Measurements from ENCODE around the gene ZWILCH.

The ZWILCH gene

GRCh38 chr15:66563566-66564110 lies 58.5 kb downstream of the ZWILCH start:
- peaks cover 5% of the 10 kb centered on the region for H3K4me1 Mint-ChIP-seq
- no peaks in the 10 kb centered on the region for H3K27me3 Mint-ChIP-seq
- no peaks in the 10 kb centered on the region for H3K9me3 Mint-ChIP-seq
- no peak overlapping the region for H3K4me3 Mint-ChIP-seq
- no peaks in the 10 kb centered on the region for H3K36me3 Mint-ChIP-seq
- H3K27ac Mint-ChIP-seq: no peak overlapping the region

- Mint-ChIP-seq H3K4me1 (peaks cover 5% of the 10 kb centered on the region), H3K36me3 (no peaks in the 10 kb centered on the region), H3K4me3 (no peak overlapping the region), H3K27me3 (no peaks in the 10 kb centered on the region), H3K9me3 (no peaks in the 10 kb centered on the region), H3K27ac (no peak overlapping the region)
Observed at GRCh38 chr15:66564136-66565041, 59.3 kb downstream of the ZWILCH start.

GRCh38 chr15:66565141-66565641 lies 60.1 kb downstream of the ZWILCH start:
- Mint-ChIP-seq H3K4me3 (no peak overlapping the region), H3K36me3 (no peaks in the 10 kb centered on the region), H3K9me3 (no peaks in the 10 kb centered on the region), H3K27ac (no peak overlapping the region), H3K27me3 (no peaks in the 10 kb centered on the region), H3K4me1 (peaks cover 5% of the 10 kb centered on the region)

- Mint-ChIP-seq H3K4me1 (peaks cover 5% of the 10 kb centered on the region), H3K4me3 (no peak within 1 kb of the TSS), H3K9me3 (no peaks in the 10 kb centered on the region), H3K36me3 (no peaks in the 10 kb centered on the region), H3K27ac (no peak within 1 kb of the TSS), H3K27me3 (no peaks in the 10 kb centered on the region)
Observed at GRCh38 chr15:66565741-66566144, 60.6 kb downstream of the ZWILCH start, which contains the start of gene LCTL. Gene LCTL (minus strand): TSS chr15:66565998. CDS start chr15:66565365, 633 bp downstream.

- H3K4me1 Mint-ChIP-seq: peaks cover 5% of the 10 kb centered on the region
- no peak overlapping the region for H3K27ac Mint-ChIP-seq
Observed at GRCh38 chr15:66566963-66567531, 61.9 kb downstream of the ZWILCH start.

GRCh38 chr15:66567897-66568296 lies 62.8 kb downstream of the ZWILCH start:
- no peak overlapping the region for H3K27ac Mint-ChIP-seq
- H3K4me1 Mint-ChIP-seq: peaks cover 5% of the 10 kb centered on the region
- H3K4me3 Mint-ChIP-seq: no peak overlapping the region
- no peaks in the 10 kb centered on the region for H3K9me3 Mint-ChIP-seq
- no peaks in the 10 kb centered on the region for H3K36me3 Mint-ChIP-seq
- no peaks in the 10 kb centered on the region for H3K27me3 Mint-ChIP-seq

More at GRCh38 chr15:66566963-66567531, 61.9 kb downstream of the ZWILCH start:
- H3K4me3 Mint-ChIP-seq: no peak overlapping the region
- H3K9me3 Mint-ChIP-seq: no peaks in the 10 kb centered on the region
- no peaks in the 10 kb centered on the region for H3K27me3 Mint-ChIP-seq
- no peaks in the 10 kb centered on the region for H3K36me3 Mint-ChIP-seq

- Mint-ChIP-seq H3K9me3 (no peaks in the 10 kb centered on the region), H3K27me3 (no peaks in the 10 kb centered on the region), H3K36me3 (no peaks in the 10 kb centered on the region), H3K27ac (no peak overlapping the region), H3K4me3 (no peak overlapping the region), H3K4me1 (peaks cover 5% of the 10 kb centered on the region)
Observed at GRCh38 chr15:66569461-66570137, 64.5 kb downstream of the ZWILCH start.

- H3K4me1 Mint-ChIP-seq: peaks cover 5% of the 10 kb centered on the region
- H3K4me3 Mint-ChIP-seq: no peak overlapping the region
- H3K36me3 Mint-ChIP-seq: no peaks in the 10 kb centered on the region
- H3K27me3 Mint-ChIP-seq: no peaks in the 10 kb centered on the region
- H3K27ac Mint-ChIP-seq: no peak overlapping the region
- H3K9me3 Mint-ChIP-seq: no peaks in the 10 kb centered on the region
Observed at GRCh38 chr15:66570327-66570726, 65.2 kb downstream of the ZWILCH start.

GRCh38 chr15:66570842-66571478 lies 65.8 kb downstream of the ZWILCH start:
- H3K9me3 Mint-ChIP-seq: no peaks in the 10 kb centered on the region
- H3K36me3 Mint-ChIP-seq: no peaks in the 10 kb centered on the region
- H3K27ac Mint-ChIP-seq: no peak overlapping the region
- H3K4me1 Mint-ChIP-seq: peaks cover 5% of the 10 kb centered on the region
- no peak overlapping the region for H3K4me3 Mint-ChIP-seq
- H3K27me3 Mint-ChIP-seq: no peaks in the 10 kb centered on the region

GRCh38 chr15:66572146-66572545 lies 67.0 kb downstream of the ZWILCH start:
- Mint-ChIP-seq H3K9me3 (no peaks in the 10 kb centered on the region), H3K27me3 (no peaks in the 10 kb centered on the region)

GRCh38 chr15:66573348-66573718 lies 68.2 kb downstream of the ZWILCH start:
- H3K27ac Mint-ChIP-seq: no peak overlapping the region
- no peaks in the 10 kb centered on the region for H3K27me3 Mint-ChIP-seq
- H3K9me3 Mint-ChIP-seq: no peaks in the 10 kb centered on the region
- H3K36me3 Mint-ChIP-seq: no peaks in the 10 kb centered on the region
- no peak overlapping the region for H3K4me3 Mint-ChIP-seq
- H3K4me1 Mint-ChIP-seq: no peaks in the 10 kb centered on the region

More at GRCh38 chr15:66572146-66572545, 67.0 kb downstream of the ZWILCH start:
- H3K4me1 Mint-ChIP-seq: peaks cover 1% of the 10 kb centered on the region
- no peaks in the 10 kb centered on the region for H3K36me3 Mint-ChIP-seq
- no peak overlapping the region for H3K4me3 Mint-ChIP-seq
- no peak overlapping the region for H3K27ac Mint-ChIP-seq

GRCh38 chr15:66573719-66574595 lies 68.8 kb downstream of the ZWILCH start:
- H3K4me3 Mint-ChIP-seq: no peak overlapping the region
- H3K27me3 Mint-ChIP-seq: no peaks in the 10 kb centered on the region
- H3K27ac Mint-ChIP-seq: no peak overlapping the region
- H3K9me3 Mint-ChIP-seq: no peaks in the 10 kb centered on the region
- no peaks in the 10 kb centered on the region for H3K36me3 Mint-ChIP-seq
- no peaks in the 10 kb centered on the region for H3K4me1 Mint-ChIP-seq

- Mint-ChIP-seq H3K36me3 (no peaks in the 10 kb centered on the region), H3K9me3 (no peaks in the 10 kb centered on the region)
Observed at GRCh38 chr15:66574596-66574950, 69.4 kb downstream of the ZWILCH start.

GRCh38 chr15:66578286-66578875 lies 73.3 kb downstream of the ZWILCH start:
- Mint-ChIP-seq H3K9me3 (no peaks in the 10 kb centered on the region), H3K27me3 (no peaks in the 10 kb centered on the region), H3K27ac (no peak overlapping the region), H3K4me1 (no peaks in the 10 kb centered on the region), H3K4me3 (no peak overlapping the region), H3K36me3 (no peaks in the 10 kb centered on the region)

More at GRCh38 chr15:66574596-66574950, 69.4 kb downstream of the ZWILCH start:
- Mint-ChIP-seq H3K4me1 (no peaks in the 10 kb centered on the region), H3K27me3 (no peaks in the 10 kb centered on the region), H3K4me3 (no peak overlapping the region), H3K27ac (no peak overlapping the region)
